DND-41 (cell line): ENCODE measurements around the gene STH.

Source experiments
- CTCF ChIP-seq: IDR thresholded peaks from 2 replicates; pipeline ENCODE4 v1.5.1; 2012; ENCODE audit warnings: borderline replicate concordance, low read length, moderate library complexity, mild to moderate bottlenecking; ENCODE audit not compliant: poor library complexity, severe bottlenecking; ENCODE audit errors: extremely low read depth
- EZH2 ChIP-seq: IDR thresholded peaks from 3 replicates; pipeline ENCODE4 v1.6.1; 2012; ENCODE audit warnings: borderline replicate concordance, low read depth, mild to moderate bottlenecking, moderate library complexity, low read length, inconsistent platforms; ENCODE audit not compliant: severe bottlenecking

- no peak for TF ChIP-seq CTCF
- no peak for TF ChIP-seq EZH2
Measured at GRCh38 chr17:45991341-45991740, 7.7 kb upstream of the STH start.
